ENCODE results near the gene GNAO1.

Gene GNAO1

DNA sequence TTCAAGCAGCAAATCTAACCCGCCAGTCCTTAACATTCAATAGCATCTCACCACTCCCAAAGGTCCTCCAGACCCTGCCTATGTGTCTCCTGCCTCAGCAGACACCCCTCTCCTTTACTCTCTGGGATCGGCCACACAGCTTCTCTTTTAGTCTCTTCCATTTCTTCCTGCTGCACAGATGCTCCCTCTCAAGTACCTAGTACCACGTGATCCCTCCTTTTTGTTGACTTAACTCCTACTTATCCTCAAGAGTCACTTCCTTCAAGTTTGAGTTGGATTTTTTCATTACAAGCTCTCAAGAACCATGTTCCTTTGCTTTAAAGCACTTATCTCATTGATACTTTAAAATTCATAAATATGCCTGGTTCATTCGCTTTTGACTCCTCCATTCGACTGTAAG is 209.2 kb downstream of the GNAO1 start:
- DNase-seq (ENCODE audit: low spot score), result no peak

DNA sequence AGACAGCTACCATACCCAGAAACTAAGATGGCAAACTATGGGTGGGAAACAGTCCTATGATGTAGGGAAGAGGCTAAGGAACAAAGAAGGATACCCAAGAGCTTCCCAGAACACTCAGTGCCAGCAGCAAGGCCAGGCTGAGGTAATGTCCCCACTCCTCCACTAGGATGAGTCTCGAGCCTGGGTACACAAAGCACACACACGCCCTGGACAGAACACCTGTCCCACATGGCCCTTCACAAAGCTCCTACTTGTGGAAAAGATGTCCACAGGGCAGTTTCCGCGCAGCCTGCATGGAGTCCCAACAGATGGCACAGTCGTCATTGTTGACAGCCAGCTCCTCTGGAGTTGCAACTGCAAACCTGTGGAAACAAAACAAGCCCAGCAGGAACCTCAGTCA is 210.2 kb downstream of the GNAO1 start:
- no peak for DNase-seq (ENCODE audit: low spot score)

DNA sequence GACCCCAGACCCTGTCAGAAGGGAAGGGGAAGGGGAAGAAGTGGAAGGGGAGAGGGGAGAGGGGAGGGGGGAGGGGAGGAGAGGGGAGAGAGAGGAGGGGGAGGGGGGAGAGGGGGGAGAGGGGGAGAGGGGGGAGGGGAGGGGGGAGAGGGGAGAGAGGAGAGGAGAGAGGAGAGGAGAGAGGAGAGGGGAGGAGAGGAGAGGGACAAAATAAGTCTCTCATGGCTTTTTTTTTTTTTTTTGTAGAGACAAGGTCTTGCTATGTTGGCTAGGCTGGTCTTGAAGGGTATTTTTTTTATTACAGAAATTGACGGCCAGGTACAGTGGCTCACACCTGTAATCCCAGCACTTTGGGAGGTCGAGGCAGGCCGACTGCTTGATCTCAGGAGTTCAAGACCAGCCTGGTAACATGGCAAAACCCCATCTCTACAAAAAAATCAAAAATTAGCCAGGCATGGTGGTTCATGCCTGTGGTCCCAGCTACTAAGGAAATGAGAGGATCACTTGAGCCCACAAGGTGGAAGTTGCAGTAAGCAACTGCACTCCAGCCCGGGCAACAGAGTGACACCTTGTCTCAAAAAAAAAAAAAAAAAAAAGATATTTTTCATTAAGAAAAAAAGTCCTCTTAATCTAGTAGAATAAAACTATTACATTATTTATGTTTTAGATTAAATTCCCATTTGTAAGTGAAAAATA is 214.8 kb downstream of the GNAO1 start:
- no peak for DNase-seq (ENCODE audit: low spot score)
